Stimulated activated CD4-positive, alpha-beta T cell treated with anti-CD3 and anti-CD28 coated beads, TNF-alpha, amount 100 ng/mL, for 4 hours (primary cell): ENCODE measurements around the gene MICALL2.

ENCODE experiments used
- DNase-seq, 3 experiments: peaks; one replicate each; pipeline ENCODE4 v3.0.0-alpha.2; 2020; ENCODE audit warnings: low read depth in 3 of 3

Gene MICALL2

GRCh38 chr7:1415389-1415990, 43.8 kb downstream of the MICALL2 start:
- no peak for DNase-seq

GRCh38 chr7:1413936-1414639, 45.2 kb downstream of the MICALL2 start:
- no peak for DNase-seq

- peak; percentile 79 to 87 (median 81) for DNase-seq
Observed at GRCh38 chr7:1412322-1413261, 46.7 kb downstream of the MICALL2 start.

- DNase-seq, result no peak
Observed at GRCh38 chr7:1411414-1411813, 47.9 kb downstream of the MICALL2 start.

GRCh38 chr7:1410992-1411391, 48.3 kb downstream of the MICALL2 start:
- no peak for DNase-seq

- DNase-seq, result no peak
Observed at GRCh38 chr7:1409555-1409954, 49.7 kb downstream of the MICALL2 start.

- DNase-seq, result no peak
Observed at GRCh38 chr7:1408466-1408865, 50.8 kb downstream of the MICALL2 start.

GRCh38 chr7:1407892-1408291, 51.4 kb downstream of the MICALL2 start:
- no peak for DNase-seq

- no peak for DNase-seq
Observed at GRCh38 chr7:1404898-1405548, 54.2 kb downstream of the MICALL2 start.

GRCh38 chr7:1404460-1404809, 54.8 kb downstream of the MICALL2 start:
- no peak for DNase-seq

- DNase-seq, result no peak
Observed at GRCh38 chr7:1403638-1404459, 55.4 kb downstream of the MICALL2 start.

GRCh38 chr7:1402791-1403637, 56.3 kb downstream of the MICALL2 start:
- DNase-seq, result no peak

- DNase-seq, result no peak
Observed at GRCh38 chr7:1402110-1402790, 57.0 kb downstream of the MICALL2 start.

- DNase-seq, result no peak
Observed at GRCh38 chr7:1401011-1401410, 58.3 kb downstream of the MICALL2 start.

GRCh38 chr7:1400371-1400770, 58.9 kb downstream of the MICALL2 start:
- DNase-seq, result no peak

GRCh38 chr7:1397491-1398327, 61.6 kb downstream of the MICALL2 start:
- no peak for DNase-seq

GRCh38 chr7:1396195-1396594, 63.1 kb downstream of the MICALL2 start:
- no peak for DNase-seq

- no peak for DNase-seq
Observed at GRCh38 chr7:1395211-1396070, 63.8 kb downstream of the MICALL2 start.
